Measurements from ENCODE around the gene GTF2H2. TPM values are rescaled to one million over a fixed set of nuclear protein-coding genes. Genes with fewer than 3 reads are reported as not detected.

GTF2H2 gene
- total RNA-seq: 8.1 and 21.4 TPM in 2 replicates

DNA sequence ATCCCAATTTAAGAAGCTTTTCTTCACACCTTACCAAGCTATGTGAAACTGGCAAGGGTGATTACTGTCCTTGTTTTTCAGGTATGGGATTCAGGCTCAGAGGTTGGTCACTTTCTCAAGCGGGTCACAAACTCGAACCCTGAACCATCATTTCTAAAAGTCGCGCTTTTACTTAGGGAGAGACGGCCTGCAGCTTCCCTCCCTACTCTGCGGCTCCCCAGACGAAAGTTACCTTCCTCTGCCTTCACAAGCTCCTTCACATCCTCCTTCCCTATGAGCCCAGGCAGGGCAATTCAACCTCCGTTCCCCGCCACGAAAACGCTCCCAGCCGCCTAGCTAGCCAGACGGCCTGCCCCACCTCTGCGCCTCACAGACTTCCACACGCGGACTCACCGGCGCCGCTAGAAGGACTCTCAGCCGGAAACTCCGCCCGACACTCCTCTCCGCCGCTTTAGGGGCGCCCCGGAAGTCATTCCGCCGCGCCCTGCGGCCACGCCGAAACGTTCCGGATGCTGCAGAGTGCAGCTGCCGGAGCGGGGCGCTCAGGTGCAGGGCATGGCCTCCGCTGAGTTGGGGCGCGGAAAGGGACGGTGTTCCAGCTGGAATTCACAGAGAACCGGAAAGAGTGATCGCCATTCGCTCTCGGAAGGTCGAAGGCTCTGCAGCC lies at the start of gene GTF2H2:
Gene GTF2H2, minus strand, starts transcription at position 415 of the 667 bp plus-strand sequence. CDS start 4,913 bp downstream, outside the sequence.

DNA sequence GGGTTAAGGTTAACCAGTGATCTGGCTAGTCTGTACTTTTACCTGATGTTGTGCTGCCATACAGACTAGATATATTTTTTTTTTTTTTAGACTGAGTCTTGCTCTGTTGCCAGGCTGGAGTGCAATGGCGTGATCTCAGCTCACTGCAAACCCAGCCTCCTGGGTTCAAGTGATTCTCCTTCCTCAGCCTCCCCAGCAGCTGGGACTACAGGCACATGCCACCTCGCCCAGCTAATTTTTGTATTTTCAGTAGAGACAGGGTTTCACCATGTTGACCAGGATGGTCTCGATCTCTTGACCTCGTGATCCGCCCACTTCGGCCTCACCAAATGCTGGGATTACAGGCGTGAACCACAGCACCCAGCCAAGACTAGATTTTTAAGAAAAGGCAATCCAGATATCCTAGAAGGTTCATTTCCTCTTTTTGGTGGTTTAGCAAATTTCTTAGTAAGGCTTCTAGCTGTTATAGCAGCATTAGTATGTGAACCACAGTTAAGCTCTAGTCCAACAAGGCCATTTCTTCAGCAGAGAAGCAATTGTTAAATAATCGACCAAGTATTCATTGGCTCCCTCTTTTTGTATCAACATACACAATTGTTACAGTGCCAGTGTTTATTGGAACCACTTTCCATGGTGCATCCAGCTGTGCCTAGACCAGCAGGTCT lies 42.1 kb downstream of the GTF2H2 start, which contains the start of gene NAIP:
Gene NAIP, minus strand, starts transcription at position 51 of the 665 bp plus-strand sequence. CDS start 12,424 bp downstream, outside the sequence.

Other genes with a start within 250 kb of the GTF2H2 start
- gene SERF1A, start 167.0 kb downstream of the GTF2H2 start, total RNA-seq: 5.8 and 8.5 TPM in 2 replicates
- 21.2 and 23.6 TPM in 2 replicates for gene SMN1, start 142.6 kb downstream of the GTF2H2 start, total RNA-seq
- gene NAIP, start 42.3 kb downstream of the GTF2H2 start, total RNA-seq: 1.2 and 1.7 TPM in 2 replicates

All from pericardium fibroblast (primary cell).